GM04504 (cell line): Measurements from ENCODE around the gene ZSCAN23.
"Not testable (repeated sequence)": the region's sequence is repeated elsewhere in the genome, so short reads cannot be mapped to it uniquely, and the experiment has no call there.

Source experiments
- DNase-seq: peaks from one replicate; pipeline ENCODE4 v3.0.0-alpha.2; 2012; ENCODE audit warnings: low read depth

The ZSCAN23 gene

DNA sequence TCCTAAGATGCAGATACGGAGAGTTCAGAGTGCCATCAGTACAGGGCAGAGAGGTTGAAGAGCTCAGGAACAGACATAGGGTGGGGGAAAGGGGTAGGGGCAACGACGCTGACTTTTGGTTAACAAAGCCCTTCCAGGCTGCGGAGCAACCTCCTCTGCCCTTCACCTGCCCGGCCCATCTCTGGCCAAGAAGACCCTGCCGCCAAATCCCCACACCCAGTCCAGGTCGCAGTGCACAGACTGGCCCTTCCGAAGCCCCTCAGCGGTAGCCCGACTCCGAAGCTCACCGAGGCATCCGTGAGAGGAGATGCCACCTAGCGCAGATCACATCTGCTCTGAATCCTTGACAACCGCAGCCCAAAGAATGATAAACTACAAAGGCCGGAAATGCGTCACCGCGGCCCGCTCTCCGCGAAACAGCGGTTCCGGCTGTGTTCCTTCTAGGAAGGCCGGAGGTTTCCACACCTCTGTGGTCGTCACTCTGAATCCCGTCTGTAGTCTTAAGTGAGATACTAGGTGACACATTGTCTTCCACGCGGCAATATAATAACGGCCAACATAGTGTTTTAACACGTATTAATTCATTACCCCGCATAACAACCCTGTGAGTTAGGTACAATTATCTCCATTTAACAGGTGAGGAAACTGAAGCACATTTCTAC lies at the start of gene ZSCAN23:
ZSCAN23 (minus strand) TSS at position 380 of the 662 bp plus-strand sequence. CDS start 7,225 bp downstream, outside the sequence.
- peak; percentile 56 for DNase-seq

- no peak for DNase-seq
Measured at GRCh38 chr6:28491984-28492317, 48.7 kb upstream of the ZSCAN23 start.

DNA sequence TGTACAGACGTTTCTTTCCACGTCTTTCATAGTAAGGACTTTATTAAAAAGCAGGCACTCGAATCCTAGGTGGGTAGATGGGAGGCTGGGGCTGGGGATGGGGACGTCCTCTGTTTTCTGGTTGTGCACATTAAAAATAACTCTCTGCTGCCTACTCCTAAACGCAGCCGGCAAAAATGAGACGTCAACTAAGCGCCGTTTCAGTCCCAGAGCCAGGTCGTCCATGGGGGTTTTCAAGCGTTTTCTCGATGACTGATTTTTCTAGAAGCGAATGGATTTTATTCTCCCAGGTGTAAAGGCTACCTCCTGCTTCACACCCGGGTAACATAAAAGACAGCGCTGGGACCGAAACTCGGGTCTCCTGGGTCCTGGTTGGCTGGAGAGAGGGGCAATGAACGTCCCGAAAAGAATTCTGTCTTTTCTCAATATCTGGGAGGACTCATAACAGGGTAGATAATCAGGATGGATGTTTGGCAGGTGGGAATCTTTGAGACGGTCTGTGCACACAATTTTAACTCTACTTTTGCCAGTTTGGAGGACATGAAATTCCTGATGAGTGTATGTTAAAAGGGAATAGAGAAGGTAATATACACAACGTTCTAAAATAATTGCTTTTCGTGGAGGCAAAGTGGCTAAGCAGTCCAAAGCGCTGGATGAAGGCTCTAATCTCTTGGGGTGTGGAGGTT lies 47.1 kb upstream of the ZSCAN23 start:
- no peak for DNase-seq

DNA sequence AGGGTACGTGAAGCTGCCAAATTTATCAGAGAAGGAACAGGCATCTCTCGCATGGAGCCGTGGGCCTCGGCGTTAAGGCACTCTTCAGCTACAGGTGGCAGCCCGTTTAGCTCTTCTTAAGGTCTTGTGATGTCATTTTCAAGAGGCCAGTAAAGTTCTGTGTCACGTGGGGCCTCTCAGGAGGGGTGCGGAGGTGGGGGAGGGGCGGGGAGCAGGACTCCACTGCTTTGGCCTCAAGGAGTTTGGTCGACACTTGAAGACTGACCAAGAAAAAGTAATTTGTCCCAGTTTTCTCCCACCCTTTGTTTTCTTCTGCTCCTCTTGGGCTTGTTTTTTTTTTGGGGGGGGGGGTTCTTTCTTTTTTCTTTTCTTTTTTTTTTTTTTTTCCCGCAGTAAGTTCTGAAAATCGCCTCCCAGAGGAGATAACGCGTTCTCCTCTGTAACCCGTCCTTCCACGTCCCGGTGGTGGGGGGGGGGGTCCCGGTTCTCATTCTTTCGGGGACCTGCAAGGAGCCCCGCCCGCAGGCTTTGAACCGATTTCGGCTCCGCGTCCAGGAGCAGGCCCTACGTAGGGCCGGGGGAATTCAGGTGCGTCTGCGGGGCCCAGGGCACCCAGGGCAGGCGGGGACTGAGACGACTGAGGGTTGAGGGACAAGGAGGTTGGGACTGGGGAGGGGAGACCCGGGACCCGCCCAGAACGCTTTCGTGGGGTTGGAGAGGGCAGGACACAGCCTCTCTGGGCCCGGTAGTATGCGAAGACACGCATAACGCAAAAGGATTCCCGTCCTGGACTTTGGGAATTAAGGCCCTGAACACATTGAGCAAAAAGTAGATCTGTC lies 46.3 kb upstream of the ZSCAN23 start:
- DNase-seq, result peak; percentile 17

- DNase-seq, result peak; percentile 24
Measured at GRCh38 chr6:28488916-28489365, 45.6 kb upstream of the ZSCAN23 start.

GRCh38 chr6:28486988-28487742 lies 43.9 kb upstream of the ZSCAN23 start:
- no peak for DNase-seq

GRCh38 chr6:28486533-28486932 lies 43.2 kb upstream of the ZSCAN23 start:
- no peak for DNase-seq

- DNase-seq, result no peak
Measured at GRCh38 chr6:28485482-28485881, 42.2 kb upstream of the ZSCAN23 start.

GRCh38 chr6:28480253-28480932 lies 37.1 kb upstream of the ZSCAN23 start:
- no peak for DNase-seq

DNA sequence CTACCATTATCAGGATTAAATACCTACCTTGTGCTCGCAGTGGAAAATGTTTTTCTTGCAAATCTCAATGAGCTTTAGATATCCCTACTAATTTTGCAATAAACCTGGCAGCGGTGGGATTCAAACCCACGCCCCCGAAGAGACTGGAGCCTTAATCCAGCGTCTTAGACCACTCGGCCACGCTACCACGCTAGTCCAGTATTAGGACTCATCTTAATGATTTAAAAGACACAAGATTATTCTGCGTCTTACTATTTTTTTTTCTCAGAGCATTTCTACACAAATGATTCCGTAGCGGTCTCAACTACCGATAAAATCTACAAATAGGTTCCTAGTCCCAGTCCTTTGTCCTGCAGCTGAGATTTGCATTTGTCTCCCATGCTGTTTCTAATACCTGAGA lies 35.2 kb upstream of the ZSCAN23 start:
- DNase-seq, result no peak

DNA sequence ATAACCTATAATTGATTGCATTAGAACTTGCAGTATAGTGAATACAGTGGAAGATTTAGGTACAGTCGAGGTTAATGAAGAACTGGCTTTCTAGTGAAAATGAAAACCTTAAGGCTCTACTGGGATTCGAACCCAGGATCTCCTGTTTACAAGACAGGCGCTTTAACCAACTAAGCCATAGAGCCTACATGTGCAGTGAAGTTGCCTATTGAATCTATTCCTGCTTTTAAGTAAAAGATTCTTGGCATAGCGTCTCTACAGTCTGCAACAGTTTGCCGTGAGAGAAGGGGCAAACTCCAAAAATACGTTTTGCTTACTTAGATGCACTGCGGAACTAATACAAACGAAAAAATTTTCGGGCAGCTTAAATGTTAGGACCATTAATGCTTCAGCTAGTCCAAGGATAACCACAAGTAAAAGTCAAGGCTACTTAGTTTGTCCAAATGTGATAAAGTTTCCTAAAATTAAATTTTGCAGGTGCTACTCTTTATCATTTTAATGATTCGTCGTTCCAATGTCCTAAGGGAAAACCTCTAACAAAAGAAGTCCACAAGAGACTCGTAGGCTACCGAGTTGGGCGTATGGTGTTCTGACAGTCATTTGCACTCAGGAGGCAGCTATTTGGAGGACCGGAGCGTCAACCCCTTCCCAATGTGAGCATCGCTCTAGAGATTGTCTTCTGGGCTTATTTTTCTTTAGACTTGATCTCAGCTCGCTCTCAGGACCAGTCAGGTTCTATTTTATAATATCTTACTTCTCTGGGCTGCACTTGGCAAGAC lies 31.3 kb upstream of the ZSCAN23 start:
- DNase-seq, result peak; percentile 58

- not testable (repeated sequence) for DNase-seq
Measured at GRCh38 chr6:28469153-28469745, 26.0 kb upstream of the ZSCAN23 start.

GRCh38 chr6:28468056-28468455 lies 24.8 kb upstream of the ZSCAN23 start:
- DNase-seq, result no peak

- DNase-seq, result no peak
Measured at GRCh38 chr6:28462401-28462800, 19.1 kb upstream of the ZSCAN23 start.

GRCh38 chr6:28458568-28458967 lies 15.3 kb upstream of the ZSCAN23 start:
- DNase-seq, result no peak

GRCh38 chr6:28449056-28449455 lies 5.8 kb upstream of the ZSCAN23 start:
- DNase-seq, result no peak

- not testable (repeated sequence) for DNase-seq
Measured at GRCh38 chr6:28447512-28447906, 4.2 kb upstream of the ZSCAN23 start.

- no peak for DNase-seq
Measured at GRCh38 chr6:28446818-28447511, 3.7 kb upstream of the ZSCAN23 start.

DNA sequence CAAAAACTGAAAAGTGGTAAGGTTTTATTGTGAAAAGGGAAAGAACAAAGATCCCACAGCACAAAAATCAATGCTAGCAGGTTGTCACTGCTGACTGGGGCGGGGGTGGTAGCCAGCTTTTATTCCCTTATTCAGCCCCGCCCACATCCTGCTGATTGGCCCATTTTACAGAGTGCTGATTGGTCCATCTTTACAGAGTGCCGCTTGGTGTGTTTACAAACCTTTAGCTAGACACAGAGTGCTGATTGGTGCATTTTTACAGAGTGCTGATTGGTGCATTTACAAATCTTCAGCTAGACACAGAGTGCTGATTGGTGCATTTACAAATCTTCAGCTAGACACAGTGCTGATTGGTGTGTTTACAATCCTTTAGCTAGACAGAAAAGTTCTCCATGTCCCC lies 1.5 kb upstream of the ZSCAN23 start:
- DNase-seq, result not testable (repeated sequence)

DNA sequence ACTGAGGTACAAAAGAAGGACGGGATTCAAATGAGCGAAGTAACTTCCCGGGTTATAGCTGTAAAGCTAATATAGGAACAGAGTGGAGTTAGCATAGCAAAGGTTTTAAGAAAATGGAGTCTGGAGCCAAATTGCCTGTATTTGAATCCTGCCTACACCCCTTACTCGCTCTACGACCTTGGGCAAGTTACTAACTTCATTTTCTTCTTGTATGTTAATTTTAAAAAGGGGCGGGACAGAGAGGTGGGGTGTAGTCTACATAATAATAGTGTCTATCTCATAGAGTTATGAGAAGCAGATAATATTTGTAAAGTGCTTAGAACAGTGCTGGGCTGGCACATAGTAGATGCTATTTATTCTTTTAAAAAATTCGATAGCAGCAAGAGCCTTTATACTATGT lies 705 bp downstream of the ZSCAN23 start:
- no peak for DNase-seq
